HG03095 (cell line): ENCODE measurements around the gene ZIC2.

Experiments
- ATAC-seq: cut with Tn5 transposase; IDR thresholded peaks from one replicate; pipeline ENCODE4 v1.9.1; 2021; ENCODE audit warnings: moderate library complexity; ENCODE audit not compliant: unreplicated experiment

ZIC2 gene

DNA sequence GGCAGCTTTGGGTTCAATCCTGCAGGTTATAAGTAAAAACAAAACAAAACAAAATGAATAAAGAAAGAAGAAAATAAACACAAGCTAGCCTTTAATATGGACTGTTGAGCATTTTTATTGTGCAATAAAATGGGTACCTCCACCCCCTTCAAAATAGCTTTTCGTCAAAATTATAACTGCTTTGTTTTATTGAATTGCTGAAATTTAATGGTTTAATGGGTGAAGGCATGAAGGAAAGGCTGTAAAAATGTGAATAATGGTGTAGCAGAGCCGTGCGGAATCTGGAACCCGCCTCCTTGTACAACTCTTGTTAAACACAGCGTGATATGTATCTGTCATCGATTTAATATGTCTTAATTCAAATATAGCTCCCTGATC, 7.8 kb upstream of the ZIC2 start:
- no peak for ATAC-seq

DNA sequence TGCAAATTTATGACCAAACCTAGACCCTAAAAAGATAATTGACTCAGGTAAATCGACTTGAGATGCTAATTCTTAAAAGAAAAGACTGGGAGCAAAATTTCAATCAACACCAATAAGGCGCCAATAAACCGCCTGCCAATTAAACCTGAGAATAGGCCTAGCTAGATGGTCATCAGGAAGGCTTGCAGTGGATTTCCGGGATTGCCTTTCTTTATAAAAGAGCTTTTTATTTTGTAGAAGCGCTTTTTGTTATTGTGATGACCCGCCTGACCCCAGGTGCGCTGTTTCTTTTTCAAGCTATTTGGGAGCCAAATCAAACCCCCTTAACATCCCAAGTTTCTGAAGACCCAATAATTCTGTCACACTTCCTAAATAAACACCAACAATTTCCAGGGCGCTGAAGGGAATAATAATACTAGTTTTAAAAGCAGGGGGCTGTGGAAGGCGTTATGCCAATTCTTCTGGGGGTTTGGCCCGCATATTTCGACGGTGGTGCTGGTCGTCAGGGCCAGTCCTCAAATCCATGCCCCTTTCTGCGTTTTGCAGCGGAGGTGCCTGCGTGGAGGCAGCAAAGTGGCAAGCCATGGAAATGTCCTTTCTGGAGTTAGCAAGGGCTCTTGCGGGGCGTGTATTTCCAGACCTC, 7.2 kb upstream of the ZIC2 start:
- no peak for ATAC-seq

DNA sequence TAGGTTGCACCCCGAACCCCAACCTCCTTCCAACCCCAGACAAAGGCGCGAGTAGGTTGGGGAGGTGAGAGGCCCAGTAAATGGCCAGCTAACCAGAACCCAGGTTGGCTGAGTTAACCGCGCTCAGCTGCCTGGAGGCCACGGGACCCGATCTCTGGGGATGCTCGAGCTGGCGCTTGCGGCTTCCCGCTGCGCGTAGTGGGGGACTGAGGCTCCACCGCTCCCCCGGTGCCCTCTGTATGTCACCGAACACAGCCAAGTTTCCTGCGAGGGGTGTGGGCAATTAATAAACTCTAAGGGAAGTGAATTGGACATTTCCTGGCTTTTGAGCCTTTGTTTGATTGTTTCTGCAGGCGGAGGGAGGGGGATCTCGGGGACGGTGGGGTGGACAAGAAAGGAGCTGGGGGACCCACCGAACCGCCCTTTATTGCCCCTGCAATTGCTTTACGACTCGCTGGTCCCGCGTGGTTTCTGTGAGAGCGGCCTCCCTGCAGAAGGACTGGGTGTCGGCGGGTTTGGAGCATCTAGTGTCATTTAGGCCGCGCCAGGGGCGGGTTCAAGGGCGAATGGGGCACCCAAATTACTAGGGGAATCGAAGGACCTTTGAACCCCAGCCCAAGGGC, 6.5 kb upstream of the ZIC2 start:
- no peak for ATAC-seq

DNA sequence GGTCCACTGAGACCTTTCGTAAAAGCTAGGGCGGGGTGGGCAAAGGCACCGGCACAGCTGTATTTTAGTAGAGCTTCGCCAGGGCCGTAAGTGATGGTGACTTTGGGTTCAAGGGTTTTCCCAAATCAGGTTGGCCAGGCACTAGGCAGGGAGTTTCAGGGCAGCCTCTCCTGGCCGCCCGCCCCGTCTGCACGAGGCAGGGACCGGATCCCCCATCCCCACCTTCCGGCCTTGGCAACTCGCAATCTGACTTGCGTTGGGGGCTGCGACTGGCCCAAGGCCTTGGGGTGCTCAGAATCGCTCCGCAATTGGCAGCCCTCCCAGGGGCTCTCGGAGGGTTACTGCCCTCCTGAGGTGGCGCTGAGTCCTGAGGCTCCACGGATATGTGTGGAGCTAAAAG, 6.0 kb upstream of the ZIC2 start:
- ATAC-seq: no peak

DNA sequence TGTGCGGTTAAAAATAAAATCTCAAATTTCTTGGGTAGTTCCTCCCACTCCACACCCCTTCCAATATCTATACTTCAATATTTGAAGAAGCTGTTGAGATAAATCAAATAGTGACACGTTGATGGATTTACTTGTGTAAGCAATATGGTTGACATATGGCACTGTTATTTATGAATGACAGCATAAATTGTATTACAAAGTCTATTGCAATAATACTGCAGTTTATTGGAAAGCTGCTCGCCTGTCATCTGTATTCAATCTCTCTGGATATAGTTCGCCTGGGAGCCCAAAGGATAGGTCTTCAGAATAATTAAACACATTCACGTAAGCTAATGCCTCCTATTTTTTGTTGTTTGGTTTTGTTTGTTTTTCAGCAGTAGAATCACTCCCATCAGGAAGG, 5.0 kb upstream of the ZIC2 start:
- ATAC-seq: no peak

DNA sequence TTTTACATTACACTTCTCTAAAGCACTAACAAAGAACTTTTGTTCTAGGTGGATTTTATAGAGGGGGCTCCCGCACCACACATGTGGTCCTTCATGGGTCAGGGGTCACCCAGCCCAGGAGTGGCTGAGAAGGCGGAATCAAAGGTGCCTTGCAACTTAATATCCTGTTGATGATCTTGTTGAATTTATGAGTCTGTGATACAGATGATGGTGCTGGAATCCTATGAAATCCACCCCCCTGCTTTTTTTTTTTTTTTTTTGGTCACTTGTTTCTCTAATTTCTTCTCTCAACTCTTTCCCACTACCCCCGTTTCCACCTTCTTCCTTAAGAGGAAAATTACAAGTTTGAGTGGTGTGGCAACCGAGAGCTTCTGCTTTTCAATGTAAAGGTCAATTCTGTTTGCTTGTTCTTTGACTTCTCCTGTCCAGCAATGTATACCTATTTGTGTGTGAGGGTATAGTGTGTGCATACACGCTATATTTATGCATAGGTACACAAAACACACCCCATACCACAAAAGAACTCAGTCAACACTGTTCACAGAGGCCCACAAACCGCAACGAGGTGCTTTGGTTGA, 4.2 kb upstream of the ZIC2 start:
- ATAC-seq: no peak

DNA sequence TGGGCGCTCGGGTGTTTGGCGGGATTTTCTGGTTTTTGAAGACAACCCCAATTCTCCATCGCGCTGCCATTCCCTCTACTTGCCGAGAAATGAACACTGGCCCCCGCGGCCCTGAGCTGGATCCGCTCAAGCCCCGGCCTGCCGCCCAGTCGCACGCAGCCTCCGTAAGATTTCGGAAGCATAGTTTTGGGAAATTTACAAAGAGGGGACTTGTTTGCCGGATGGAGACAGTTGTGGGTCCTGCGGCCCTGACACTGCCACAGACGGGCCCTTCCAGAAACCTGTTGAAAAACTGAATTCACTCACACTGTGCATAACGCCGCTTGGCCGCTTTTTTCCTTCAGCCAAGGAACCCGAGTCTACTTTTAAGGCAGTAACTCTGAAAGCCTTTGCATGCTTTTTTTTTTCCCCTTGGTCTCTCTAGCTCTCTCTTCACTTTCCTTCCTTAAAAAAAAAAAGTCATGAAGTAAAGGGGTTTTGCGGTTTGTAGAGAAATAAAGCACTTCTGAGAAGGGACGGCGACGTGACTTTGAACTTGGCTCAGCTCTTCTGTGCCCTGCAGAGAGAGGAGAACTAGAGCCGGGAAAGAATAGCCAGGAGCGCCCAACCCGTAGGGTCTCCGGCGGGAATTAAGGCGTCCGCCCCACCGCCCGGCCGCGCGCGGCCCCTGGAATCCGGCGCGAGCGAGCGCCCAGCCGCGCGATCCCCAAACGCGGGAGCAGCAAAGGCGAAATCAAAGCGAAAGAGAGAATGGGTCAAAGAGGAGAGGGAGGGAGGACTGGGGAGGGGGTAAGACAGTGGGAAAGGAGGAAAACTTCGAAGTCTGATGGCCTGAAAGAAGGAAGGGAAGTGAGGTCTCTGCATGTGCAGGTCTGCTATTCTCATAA, 3.4 kb upstream of the ZIC2 start:
- no peak for ATAC-seq

DNA sequence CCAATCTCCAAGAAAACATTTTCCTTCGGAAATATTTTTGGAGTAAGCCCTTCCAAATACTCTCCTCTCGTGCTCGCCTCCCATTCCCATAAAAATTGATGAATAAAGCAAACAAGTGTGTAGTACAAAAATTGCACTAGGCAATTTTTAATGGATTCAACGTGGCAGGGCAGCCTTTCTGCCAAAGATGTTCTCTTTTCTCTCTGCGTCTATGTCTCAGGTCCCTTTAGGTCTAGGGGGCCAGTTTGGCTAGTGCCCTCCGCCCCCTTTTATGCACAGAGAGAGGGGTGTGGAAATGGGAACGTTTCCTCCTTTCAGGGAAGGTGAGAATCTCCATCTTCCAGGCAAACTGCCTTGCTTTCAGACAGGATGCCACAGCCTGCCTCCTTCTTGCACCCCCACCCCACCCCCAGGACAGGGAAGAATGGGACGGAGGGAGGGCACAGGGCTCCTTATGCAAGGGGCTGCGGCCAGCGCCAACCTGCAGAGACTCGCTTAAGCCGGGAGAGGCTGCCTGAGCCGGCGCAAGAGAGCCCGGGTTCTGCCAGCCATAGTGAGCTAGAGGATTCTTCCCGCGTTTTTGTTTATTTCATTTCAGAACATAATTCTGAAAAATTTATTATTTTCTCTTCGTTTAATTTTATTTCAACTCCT, 2.7 kb upstream of the ZIC2 start:
- no peak for ATAC-seq

DNA sequence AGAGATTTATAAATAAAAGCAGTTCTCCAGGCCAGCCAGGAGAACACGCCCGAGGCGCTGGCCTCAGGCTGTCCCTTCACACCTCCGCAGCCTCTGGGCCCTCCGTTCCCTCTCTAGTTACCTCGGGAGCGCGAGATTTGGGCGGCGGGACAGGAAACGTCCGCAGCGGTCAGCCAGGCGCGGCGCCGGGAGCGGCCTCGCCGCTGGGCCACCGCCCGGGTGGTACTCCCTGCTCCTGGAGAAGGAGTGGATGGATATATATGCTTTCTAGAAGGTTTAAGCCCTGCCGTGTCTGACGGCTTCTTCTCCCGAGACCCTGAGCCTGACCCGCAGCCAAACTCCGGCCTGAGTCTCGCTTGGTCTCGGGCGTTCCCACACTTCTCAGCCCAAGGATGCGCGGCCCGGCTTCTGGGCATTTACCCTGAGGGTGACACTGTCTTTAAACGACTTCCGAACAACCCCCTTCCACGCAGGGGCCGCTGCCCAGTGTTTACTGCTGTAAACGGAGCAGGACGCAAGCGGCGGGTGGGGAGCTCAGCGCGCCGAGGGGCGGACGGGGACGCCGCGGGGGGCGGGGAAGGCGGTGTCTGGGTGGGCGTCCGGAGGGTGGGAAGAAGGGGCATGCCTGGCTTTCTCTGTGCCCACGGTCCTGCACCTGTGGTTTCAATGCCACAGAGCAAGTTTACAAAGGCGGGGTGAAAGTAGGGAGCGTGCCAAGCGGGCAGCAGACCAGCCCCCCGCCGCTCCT, 2.0 kb upstream of the ZIC2 start:
- no peak for ATAC-seq

DNA sequence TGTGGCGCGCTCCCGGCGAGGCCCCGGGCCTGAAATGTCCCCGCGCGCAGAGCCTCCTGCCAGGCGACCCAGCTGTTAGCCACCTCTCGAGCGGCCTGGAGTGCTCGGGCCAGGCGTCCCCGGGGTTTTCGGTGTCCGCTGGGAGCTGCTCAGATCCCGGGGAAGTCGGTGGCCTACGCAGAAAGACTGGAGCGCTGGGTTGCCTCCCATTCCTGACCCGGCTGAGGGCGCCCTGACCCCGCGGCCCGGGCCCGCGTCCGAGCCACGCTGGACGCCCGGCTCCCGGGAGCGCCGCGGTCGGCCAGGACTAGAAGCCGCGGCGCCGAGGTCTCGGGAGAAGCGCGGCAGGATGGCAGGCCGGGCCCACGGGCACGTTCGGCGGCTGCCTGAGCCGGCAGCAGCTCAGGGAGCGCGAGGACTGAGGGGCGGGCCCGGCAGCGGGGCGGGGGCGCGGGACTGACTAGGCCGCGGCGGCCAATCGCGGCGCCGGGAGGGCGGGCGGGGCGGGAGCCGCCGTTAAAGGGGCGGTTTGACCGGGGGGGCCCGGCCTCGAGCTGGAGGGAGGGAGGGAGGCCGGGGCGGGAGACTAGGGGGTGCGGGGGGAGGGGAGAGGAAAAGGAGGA, 1.3 kb upstream of the ZIC2 start:
- ATAC-seq: peak; percentile 82

DNA sequence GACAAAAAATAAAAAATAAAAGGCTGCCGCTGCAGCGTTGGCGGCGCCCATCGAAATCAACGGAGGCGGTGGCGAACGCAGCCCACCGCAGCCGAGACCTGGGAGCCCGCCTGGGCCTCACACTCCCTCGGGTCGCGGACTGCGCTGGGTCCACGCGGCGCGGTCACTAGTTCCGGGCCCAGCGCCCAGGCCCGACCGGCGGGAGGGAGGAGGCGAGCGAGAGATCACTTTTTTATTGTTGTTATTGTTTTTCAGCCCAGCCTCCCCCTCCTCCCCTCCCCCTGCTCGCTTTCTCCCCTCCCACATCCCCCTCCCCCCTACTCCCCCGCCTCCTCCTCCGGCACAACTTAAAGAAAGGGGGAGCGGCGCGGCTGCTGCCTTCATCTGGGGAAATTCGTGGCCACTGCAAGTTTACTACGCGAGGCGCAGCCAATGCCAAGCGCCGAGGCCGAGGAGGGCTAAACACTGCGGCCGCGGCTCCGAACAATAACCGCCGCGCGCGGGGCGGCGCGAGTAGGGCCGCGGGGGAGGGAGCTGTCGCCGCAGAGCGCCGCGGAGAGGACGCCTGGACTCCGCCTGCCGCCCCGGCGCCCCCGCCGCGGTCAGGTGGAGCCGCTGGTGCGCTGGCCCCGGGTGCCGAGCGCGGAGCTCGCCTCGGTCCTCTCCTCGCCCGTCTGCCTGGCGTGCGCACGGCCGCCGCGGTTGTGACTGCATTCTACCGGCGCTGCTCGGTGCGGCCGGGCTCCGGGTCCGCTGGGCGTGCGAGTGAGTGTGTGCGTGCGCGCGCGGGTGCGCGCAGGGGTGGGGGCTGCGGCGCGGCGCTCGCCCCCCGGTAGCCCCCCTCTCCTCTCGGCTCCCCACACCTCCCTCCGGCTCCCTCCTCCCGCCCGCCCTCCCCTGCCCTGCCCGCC, 505 bp upstream of the ZIC2 start:
- ATAC-seq: no peak

DNA sequence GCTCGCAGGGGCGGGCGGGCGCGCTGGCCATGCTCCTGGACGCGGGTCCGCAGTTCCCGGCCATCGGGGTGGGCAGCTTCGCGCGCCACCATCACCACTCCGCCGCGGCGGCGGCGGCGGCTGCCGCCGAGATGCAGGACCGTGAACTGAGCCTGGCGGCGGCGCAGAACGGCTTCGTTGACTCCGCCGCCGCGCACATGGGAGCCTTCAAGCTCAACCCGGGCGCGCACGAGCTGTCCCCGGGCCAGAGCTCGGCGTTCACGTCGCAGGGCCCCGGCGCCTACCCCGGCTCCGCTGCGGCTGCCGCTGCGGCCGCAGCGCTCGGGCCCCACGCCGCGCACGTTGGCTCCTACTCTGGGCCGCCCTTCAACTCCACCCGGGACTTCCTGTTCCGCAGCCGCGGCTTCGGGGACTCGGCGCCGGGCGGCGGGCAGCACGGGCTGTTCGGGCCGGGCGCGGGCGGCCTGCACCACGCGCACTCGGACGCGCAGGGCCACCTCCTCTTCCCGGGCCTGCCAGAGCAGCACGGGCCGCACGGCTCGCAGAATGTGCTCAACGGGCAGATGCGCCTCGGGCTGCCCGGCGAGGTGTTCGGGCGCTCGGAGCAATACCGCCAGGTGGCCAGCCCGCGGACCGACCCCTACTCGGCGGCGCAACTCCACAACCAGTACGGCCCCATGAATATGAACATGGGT, 599 bp downstream of the ZIC2 start:
- no peak for ATAC-seq

DNA sequence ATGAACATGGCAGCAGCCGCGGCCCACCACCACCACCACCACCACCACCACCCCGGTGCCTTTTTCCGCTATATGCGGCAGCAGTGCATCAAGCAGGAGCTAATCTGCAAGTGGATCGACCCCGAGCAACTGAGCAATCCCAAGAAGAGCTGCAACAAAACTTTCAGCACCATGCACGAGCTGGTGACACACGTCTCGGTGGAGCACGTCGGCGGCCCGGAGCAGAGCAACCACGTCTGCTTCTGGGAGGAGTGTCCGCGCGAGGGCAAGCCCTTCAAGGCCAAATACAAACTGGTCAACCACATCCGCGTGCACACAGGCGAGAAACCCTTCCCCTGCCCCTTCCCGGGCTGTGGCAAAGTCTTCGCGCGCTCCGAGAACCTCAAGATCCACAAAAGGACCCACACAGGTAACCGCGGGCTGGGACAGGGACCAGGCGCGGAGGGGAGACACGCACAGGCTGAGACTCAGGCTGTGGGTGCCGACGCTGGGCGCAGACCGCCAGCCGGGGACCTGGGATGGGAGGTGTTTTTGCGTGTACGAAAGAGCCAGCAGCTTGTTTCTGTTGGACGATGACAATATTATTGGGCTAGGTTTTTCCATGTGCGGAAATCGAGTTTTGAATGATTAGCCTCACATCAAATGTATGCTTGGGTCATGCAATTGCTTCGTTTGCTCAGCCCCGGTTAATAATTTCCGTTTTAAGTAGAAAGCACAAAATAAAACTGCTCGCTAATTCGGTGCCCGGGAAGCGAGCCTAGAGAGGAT, 1.3 kb downstream of the ZIC2 start:
- ATAC-seq: no peak

DNA sequence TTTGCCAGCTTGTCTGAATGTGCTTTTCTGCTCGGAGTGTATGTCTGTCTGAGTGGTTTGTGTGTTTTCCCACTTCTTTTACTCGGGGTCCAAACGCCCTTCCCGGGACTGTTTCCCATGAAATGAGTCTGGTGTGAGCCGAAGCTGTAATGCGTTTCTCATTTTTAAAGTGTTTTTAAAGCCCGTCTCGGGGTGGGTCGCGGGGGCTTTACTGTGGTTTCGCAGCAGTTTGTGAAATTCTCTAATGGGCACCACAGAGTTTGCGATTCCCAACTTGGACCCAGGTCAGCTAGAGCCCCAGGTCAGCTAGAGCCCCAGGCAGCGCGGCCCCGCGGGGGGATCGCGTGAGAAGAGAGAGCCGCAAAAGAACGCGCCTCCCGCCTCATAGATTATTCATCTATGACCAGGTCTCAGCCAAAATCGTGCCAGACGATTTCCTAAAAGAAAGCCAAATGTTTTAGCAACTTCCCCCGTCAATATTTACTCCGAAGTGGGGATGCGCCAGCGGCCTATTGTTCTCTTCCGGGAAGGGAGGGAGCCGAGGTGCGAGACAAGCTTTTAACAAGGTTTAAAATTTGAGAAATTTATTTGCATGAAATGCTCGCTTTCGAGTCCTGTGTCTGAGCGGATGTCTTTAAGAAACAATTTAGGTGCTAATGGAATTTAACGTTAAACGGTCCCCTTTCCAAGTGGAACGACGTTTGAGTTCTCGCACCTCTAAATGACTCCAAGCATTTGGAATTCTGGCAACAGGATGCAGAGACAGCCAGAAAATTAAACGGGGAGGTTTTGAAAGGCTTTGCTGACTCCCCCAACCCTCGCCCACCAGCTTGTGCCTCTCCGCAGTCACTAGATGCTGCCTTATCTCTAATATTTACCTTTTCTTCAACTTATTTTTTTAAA, 2.2 kb downstream of the ZIC2 start:
- ATAC-seq: no peak

DNA sequence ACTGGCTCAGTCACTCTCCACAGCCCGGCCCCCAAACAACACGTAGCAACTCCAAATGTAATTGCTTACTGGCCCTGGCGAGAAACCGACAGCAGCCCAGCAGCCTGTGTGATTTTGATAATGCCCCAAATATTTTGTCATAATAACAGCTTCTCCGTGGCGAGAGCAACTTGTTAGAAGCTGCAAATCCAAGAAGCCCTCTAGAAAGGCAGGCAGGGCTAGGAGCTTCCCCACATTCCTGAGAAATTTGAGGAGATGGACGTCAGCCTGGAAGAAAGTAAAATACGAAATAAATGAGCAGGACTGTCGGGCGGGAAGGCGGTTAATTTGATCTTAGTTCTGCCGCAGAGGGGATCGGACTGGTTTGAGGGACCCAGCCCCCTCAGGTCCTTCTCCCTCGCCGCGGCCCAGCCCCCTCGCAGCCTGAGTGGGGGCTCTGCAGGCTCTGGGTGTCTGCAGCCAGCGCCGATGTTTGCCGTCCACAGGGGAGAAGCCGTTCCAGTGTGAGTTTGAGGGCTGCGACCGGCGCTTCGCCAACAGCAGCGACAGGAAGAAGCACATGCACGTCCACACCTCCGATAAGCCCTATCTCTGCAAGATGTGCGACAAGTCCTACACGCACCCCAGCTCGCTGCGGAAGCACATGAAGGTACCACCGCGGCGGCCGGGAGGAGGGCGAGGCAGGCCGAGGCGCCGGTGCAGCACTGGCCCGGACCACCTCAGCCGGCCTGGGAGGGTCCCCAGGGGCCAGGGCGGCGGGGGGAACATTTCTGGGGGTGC, 3.1 kb downstream of the ZIC2 start:
- no peak for ATAC-seq
